Myocyte (in vitro differentiated cells): ENCODE results near the gene SULF2. TPM values are rescaled to one million over a fixed set of nuclear protein-coding genes. Genes with fewer than 3 reads are reported as not detected.

Experiments
- DNase-seq: peaks from one replicate; pipeline ENCODE4 v3.0.0-alpha.2; 2012; ENCODE audit warnings: low read depth
- total RNA-seq: library from RNA; depleted of rRNA; stranded (reverse); fragments of >200 nt; gene quantifications from 2 replicates; pipeline ENCODE4 v1.2.3, GENCODE V29; 2014

Gene SULF2
- total RNA-seq, 1 donor from 2014 or later = 2.6 TPM

DNA sequence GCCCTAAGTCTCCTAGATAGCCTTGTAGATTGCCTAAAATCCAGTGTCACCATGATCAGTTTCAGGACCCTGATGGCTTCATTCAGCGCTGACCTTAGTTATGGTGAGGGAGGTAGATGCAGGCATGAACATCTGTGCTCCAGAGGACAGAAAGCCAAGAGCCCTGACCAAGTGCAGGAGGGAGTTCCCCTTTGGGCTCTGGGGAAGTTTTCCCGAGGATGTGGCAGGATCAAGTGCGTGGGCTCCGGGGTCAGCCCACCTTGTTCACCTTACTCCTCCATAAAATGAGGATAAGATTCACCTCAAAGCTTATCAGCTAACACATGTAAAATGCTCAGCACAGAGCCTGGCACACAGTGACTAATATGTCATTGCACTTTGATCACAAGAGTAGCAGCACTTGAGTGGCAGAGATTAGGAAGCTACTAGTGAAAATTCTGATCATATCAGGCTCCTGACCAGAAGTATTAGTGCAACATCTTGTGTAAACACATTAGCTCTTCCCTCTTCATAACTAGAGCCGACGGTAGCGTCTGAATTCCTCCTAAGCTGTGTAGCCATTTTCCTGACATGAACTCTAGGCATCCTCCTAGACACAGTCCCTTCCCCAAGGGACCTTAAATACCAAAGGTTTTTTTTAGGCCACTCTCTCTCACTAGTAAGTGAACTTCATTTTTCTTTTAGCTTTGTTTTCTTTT, 125.2 kb downstream of the SULF2 start:
- DNase-seq = no peak

GRCh38 chr20:47656318-47656717, 129.0 kb downstream of the SULF2 start:
- no peak for DNase-seq

DNA sequence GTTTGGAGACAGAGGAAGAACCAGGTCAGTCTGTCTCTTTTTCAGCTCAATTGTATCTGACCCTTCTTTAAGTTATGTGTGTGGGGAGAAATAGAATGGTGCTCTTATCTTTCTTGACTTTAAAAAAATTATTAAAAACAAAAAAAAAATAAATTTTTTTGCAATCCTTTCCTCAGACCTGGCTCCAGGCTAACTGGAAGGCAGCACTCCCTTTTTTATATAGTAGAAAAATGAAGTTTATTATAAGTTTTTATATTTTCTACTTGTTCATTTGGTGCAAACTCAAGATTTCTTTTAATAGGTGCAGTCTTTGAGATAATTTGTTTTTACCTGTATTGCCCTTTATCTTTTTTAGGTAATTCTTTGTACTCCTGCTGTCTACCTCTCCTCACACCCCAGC, 129.6 kb downstream of the SULF2 start:
- no peak for DNase-seq

DNA sequence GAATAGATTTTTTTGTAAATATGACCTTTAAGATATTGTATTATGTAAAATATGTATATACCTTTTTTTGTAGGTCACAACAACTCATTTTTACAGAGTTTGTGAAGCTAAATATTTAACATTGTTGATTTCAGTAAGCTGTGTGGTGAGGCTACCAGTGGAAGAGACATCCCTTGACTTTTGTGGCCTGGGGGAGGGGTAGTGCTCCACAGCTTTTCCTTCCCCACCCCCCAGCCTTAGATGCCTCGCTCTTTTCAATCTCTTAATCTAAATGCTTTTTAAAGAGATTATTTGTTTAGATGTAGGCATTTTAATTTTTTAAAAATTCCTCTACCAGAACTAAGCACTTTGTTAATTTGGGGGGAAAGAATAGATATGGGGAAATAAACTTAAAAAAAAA, 130.9 kb downstream of the SULF2 start:
- no peak for DNase-seq

DNA sequence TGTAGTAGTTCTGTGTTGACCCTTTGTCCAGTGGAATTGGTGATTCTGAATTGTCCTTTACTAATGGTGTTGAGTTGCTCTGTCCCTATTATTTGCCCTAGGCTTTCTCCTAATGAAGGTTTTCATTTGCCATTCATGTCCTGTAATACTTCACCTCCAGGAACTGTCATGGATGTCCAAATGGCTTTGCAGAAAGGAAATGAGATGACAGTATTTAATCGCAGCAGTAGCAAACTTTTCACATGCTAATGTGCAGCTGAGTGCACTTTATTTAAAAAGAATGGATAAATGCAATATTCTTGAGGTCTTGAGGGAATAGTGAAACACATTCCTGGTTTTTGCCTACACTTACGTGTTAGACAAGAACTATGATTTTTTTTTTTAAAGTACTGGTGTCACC, 131.4 kb downstream of the SULF2 start:
- DNase-seq = no peak

- DNase-seq = no peak
These were observed 132.5 kb downstream of the SULF2 start for GRCh38 chr20:47652794-47653193.

DNA sequence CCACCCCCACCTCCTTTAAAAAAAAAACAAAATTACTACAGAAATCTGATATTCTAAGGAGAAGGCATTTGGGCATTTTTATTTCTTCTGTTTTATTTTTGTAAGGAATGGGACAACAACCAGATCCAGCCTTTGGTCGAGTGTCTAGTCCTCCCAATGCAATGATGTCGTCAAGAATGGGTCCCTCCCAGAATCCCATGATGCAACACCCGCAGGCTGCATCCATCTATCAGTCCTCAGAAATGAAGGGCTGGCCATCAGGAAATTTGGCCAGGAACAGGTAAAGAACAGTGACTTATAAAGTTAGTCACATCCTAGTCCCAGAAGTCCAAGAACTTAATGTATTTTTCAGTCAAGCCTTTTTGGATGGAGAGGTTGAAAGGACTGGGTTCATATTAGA, 133.0 kb downstream of the SULF2 start:
- no peak for DNase-seq

DNA sequence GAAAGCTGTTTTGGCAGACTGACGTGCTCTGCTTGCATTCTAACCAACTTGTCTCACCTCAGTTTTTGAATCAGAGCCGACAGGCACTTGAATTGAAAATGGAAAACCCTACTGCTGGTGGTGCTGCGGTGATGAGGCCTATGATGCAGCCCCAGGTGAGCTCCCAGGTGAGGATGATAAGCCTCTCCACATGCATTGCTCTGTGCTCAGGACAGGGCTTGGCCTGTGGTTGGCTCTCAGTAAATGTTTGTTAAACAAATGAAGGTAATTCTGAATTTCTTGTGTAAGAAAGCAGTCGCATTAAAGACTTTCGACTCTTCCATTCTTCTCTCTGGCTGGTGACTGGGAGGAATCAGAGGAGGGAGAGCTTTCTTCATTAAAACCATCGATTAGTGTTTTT, 136.3 kb downstream of the SULF2 start:
- no peak for DNase-seq

DNA sequence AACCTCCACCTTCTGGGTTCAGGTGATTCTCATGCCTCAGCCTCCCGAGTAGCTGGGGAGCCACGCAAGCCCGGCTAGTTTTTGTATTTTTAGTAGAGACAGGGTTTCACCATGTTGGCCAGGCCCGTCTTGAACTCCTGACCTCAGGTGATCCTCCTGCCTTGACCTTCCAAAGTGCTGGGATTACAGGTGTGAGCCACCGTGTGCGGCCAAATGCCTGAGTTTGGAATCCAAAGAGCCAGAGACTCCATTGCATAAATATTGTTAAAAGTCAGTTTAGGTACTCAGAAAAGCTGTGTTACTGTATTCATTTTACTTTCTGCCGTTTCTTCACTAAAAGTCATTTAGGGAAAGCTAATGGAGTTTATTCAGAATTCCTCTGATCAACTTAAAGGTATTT, 137.3 kb downstream of the SULF2 start:
- no peak for DNase-seq

GRCh38 chr20:47645632-47646031, 139.6 kb downstream of the SULF2 start:
- DNase-seq = no peak

DNA sequence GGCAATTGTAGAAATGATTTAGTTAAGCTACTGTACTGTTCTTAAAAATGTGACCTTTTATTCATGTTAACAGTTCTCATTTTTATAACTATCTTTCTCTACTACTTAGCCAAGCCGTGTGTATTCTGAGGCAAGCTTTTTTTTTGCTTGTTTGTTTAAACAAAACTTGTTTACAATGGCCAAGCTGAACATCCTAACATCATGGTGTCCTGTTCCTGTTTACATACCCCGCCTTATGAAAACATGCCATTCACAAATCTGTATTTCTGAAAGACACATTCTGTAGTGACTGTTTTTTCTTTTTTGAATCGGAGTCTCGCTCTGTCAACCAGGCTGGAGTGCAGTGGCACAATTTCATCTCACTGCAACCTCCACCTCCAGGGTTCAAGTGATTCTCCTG, 142.7 kb downstream of the SULF2 start:
- DNase-seq = no peak

DNA sequence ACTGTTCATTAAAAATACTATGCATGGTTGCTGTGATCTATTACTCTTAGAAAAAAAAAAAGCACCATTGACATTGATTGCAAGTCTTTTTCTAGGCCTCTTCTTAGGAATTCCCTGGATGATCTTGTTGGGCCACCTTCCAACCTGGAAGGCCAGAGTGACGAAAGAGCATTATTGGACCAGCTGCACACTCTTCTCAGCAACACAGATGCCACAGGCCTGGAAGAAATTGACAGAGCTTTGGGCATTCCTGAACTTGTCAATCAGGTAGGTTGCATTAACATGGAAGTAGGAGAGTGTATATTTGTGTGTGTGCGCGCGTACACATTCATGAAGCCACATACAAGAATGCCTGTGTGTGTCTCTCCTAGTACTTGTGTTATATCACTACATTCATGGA, 143.2 kb downstream of the SULF2 start:
- DNase-seq = no peak

GRCh38 chr20:47638851-47639250, 146.4 kb downstream of the SULF2 start:
- no peak for DNase-seq

- no peak for DNase-seq
These were observed 150.0 kb downstream of the SULF2 start for GRCh38 chr20:47635256-47635655.

DNA sequence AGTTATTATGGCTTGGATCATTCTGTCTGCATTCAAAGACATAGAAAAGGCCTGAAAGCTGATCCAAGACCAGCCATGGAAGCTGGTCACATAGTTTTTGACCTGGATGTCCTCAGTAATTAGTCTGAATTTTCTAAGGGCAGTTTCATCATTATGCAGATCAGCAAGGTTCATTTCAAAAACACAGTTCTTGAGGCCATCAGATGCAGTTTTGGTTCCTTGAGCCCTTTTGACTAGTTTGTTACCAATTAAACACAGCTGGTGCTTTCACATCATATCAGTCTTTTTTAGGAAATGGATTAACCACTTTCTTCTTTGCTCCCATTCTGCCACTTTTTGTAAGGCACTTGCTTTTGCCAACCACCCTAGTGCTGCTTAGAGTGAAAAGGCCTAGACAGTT, 154.2 kb downstream of the SULF2 start:
- DNase-seq = no peak

DNA sequence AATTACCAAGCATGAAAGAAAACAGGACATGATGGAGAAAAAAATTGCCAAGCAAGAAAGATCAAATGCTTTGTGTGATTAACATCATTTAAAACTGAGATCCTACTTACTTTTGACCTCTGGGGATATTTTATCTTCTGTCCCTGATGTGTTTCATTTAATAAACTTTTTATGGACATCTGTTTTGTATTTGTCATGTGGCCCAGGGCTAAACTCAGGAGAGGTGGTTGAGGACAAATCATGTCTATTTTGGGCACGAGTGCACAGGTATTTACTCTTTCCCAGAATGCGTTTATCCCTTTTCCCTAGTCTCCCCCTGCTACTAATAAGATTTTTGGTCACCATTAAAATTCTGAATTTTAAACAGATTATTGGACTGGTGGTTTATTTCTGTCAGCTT, 155.4 kb downstream of the SULF2 start:
- no peak for DNase-seq

- DNase-seq = no peak
These were observed 157.7 kb downstream of the SULF2 start for GRCh38 chr20:47627540-47627939.

DNA sequence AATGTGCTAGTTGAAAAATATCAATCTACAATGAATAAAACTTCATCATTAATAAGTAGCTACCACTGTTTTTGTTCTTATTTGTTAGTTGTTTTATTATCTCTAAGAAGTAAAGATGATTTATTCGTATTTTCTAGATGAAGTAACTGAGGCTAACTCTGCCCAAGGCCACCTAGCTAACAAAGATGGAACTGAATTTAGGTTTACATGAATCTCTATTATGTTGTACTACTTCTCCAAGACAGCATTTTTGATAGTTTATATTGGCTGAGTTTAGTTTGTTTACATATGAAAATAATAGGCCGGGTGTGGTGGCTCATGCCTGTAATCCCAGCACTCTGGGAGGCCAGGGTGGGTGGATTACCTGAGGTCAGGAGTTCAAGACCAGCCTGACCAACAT, 162.1 kb downstream of the SULF2 start:
- DNase-seq = no peak

- no peak for DNase-seq
These were observed 163.1 kb downstream of the SULF2 start for GRCh38 chr20:47622118-47622665.

DNA sequence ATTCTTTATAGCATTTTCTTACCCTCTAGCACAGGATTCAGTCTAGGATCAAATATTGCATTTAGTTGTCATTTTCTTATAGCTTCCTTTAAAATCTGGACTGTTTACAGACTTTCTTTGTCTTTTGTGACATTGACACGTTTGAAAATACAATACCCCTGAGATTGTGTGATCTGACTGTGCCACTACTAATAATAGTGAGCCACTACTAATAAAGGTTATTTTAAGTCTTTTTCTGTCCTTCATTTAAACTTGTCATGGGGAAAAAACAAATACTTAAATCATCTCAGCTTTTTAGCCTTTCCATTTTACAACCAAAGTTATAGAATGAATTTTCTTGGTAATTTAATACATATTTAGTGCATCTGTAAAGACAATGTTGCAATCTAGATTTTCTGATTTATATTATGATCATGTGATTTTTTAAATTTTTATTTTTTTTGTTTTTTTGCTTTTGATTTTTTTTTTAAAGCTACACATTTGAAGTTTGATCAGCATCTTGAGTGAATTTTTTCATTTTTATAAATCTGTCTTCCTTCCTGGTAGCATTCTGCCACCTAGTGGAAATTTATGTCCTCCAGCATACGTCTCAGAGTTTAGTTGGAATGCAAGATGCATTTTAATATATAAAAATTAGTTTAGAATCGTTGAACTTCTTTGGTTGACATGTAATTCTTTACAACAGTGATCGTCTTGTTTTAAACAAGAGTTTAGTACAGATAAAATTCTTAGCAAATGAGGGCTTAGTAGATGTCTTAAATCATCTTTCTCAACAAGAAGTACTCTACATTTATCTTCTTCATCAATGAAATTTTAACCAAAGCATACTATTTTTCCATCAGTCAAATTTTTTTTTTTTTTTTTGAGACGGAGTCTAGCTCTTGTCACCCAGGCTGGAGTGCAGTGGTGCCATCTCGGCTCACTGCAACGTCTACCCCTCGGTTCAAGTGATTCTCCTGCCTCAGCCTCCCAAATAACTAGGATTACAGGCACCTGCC, 164.2 kb downstream of the SULF2 start:
- DNase-seq = peak; percentile 52

- DNase-seq = no peak
These were observed 166.8 kb downstream of the SULF2 start for GRCh38 chr20:47618479-47618878.

DNA sequence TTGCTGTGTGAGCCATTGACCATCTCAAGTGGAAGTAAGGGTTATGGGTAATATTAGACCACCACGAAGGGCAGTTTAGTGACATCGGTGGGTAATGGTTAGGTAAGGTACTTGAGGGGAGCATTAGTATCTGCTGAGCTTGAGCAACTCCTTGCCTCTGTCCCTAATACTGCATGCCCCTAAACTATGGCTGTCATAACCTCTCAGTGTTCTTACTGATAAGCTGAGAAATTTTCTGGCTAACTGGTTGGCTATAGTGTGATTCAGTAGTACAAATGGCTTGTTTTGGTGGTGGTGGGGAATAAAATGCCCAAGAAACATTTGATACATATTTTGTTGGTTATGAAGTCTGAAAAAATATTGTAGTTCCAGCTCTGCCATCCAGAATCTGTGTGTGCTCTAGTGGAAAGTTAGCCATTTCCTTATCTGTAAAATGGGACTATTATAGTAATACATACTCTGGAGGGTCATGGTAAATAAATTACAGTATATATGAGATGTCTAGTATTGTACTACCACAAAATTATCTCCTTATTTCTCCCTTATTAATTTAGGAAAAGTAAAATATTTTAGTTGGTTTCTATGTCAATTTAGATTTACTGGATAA, 170.5 kb downstream of the SULF2 start:
- DNase-seq = no peak
